Neural crest cell (in vitro differentiated cells): ENCODE data around the gene SOX12. TPM values are rescaled to one million over a fixed set of nuclear protein-coding genes. Genes with fewer than 3 reads are reported as not detected.
"Not testable (repeated sequence)": the region's sequence is repeated elsewhere in the genome, so short reads cannot be mapped to it uniquely, and the experiment has no call there.

Experiments used
- DNase-seq: peaks from one replicate; pipeline ENCODE4 v3.0.0; 2021; ENCODE audit warnings: low read depth, mixed read lengths, low spot score
- H3K27ac Mint-ChIP-seq: one replicate; pipeline ENCODE4 v1.8.0; 2021; ENCODE audit warnings: mild to moderate bottlenecking, mixed read lengths; ENCODE audit not compliant: unreplicated experiment
- H3K27me3 Mint-ChIP-seq: 2 replicates; pipeline ENCODE4 v1.8.0; 2021; ENCODE audit warnings: low read depth, mild to moderate bottlenecking, mixed read lengths
- H3K36me3 Mint-ChIP-seq: 2 replicates; pipeline ENCODE4 v1.8.0; 2021; ENCODE audit warnings: low read depth, mild to moderate bottlenecking, mixed read lengths
- H3K4me1 Mint-ChIP-seq: 2 replicates; pipeline ENCODE4 v1.8.0; 2021; ENCODE audit warnings: mixed read lengths
- H3K4me3 Mint-ChIP-seq: one replicate; pipeline ENCODE4 v1.8.0; 2021; ENCODE audit warnings: mild to moderate bottlenecking, mixed read lengths
- H3K9me3 Mint-ChIP-seq: 2 replicates; pipeline ENCODE4 v1.8.0; 2021; ENCODE audit warnings: mixed read lengths
- CTCF ChIP-seq: fragments of 200-600 bp; sonication (generic); conservative IDR thresholded peaks from 2 replicates; pipeline ENCODE4 v1.5.0; 2021; ENCODE audit warnings: antibody characterized with exemption, mild to moderate bottlenecking
- total RNA-seq: library from RNA; stranded (reverse); gene quantifications from 2 replicates; pipeline ENCODE4 v1.2.1, GENCODE V29; 2021

The SOX12 gene
- total RNA-seq, 1 donor from 2014 or later = 88.7 TPM

GRCh38 chr20:376750-377149 is 51.4 kb downstream of the SOX12 start:
- H3K27ac Mint-ChIP-seq = no peak overlapping the region
- peaks cover 13% of the 10 kb centered on the region for H3K4me1 Mint-ChIP-seq
- H3K4me3 Mint-ChIP-seq = peak overlapping the region; percentile 7
- no peaks in the 10 kb centered on the region for H3K9me3 Mint-ChIP-seq
- H3K36me3 Mint-ChIP-seq = no peaks in the 10 kb centered on the region
- no peak for TF ChIP-seq CTCF
- DNase-seq = no peak
- no peaks in the 10 kb centered on the region for H3K27me3 Mint-ChIP-seq

GRCh38 chr20:377578-377977 is 52.2 kb downstream of the SOX12 start:
- not testable (repeated sequence) for H3K36me3 Mint-ChIP-seq, H3K9me3 Mint-ChIP-seq, H3K4me3 Mint-ChIP-seq, H3K27ac Mint-ChIP-seq, DNase-seq, H3K27me3 Mint-ChIP-seq
- H3K4me1 Mint-ChIP-seq = peaks cover 12% of the 10 kb centered on the region

GRCh38 chr20:378961-379336 is 53.6 kb downstream of the SOX12 start:
- Mint-ChIP-seq H3K4me1 (peaks cover 8% of the 10 kb centered on the region), H3K4me3 (peak overlapping the region; percentile 38), H3K27me3 (peaks cover 6% of the 10 kb centered on the region), H3K27ac (no peak overlapping the region), H3K9me3 (no peaks in the 10 kb centered on the region), H3K36me3 (no peaks in the 10 kb centered on the region)
- no peak for DNase-seq
- no peak for TF ChIP-seq CTCF

Other genes with a start within 250 kb of the SOX12 start
- not detected in 2 replicates for gene DEFB125, start 237.9 kb upstream of the SOX12 start, total RNA-seq
- gene DEFB126, start 183.0 kb upstream of the SOX12 start, total RNA-seq = not detected in 2 replicates
- gene DEFB127, start 168.1 kb upstream of the SOX12 start, total RNA-seq = not detected in 2 replicates
- not detected in 2 replicates for gene DEFB128, start 135.8 kb upstream of the SOX12 start, total RNA-seq
- not detected in 2 replicates for gene DEFB129, start 98.3 kb upstream of the SOX12 start, total RNA-seq
- gene DEFB132, start 67.8 kb upstream of the SOX12 start, total RNA-seq = not detected in 2 replicates
- gene C20orf96, start 34.8 kb upstream of the SOX12 start, total RNA-seq = 34.0 and 40.8 TPM in 2 replicates
- 58.9 and 59.2 TPM in 2 replicates for gene ZCCHC3, start 28.0 kb upstream of the SOX12 start, total RNA-seq
- gene NRSN2, start 21.6 kb downstream of the SOX12 start, total RNA-seq = 42.0 and 44.4 TPM in 2 replicates
- gene TRIB3, start 55.2 kb downstream of the SOX12 start, total RNA-seq = 12.5 and 14.4 TPM in 2 replicates
- gene RBCK1, start 82.7 kb downstream of the SOX12 start, total RNA-seq = 62.4 and 65.2 TPM in 2 replicates
- gene TBC1D20, start 137.0 kb downstream of the SOX12 start, total RNA-seq = 30.4 and 33.3 TPM in 2 replicates
- 207 and 227 TPM in 2 replicates for gene CSNK2A1, start 218.2 kb downstream of the SOX12 start, total RNA-seq